COLO668 (cell line): ENCODE data around the gene CNN3.

Experiments
- DNase-seq: peaks from one replicate; lab custom pipeline; 2025; ENCODE audit not compliant: unreplicated experiment; lab: John Stamatoyannopoulos, UW

The CNN3 gene

DNA sequence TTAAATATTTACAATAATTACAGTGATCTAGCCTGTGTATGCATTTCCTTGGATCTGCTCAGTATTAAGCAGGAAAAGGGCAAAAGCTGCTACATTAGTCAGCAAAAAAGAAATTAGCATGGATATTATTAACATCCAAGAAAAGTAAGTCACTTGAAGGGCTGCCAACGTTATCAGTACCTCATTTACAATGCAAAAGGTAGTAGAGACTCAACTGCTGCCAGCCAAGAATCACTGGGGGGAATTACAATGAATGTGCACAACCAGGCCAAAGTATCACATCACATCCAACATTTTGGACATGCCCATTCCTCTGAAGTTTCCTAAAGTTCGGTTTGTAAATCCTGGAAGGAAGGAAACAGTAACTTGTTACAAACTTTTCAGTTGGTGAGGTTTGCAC is 1.9 kb downstream of the CNN3 start:
- no peak for DNase-seq

DNA sequence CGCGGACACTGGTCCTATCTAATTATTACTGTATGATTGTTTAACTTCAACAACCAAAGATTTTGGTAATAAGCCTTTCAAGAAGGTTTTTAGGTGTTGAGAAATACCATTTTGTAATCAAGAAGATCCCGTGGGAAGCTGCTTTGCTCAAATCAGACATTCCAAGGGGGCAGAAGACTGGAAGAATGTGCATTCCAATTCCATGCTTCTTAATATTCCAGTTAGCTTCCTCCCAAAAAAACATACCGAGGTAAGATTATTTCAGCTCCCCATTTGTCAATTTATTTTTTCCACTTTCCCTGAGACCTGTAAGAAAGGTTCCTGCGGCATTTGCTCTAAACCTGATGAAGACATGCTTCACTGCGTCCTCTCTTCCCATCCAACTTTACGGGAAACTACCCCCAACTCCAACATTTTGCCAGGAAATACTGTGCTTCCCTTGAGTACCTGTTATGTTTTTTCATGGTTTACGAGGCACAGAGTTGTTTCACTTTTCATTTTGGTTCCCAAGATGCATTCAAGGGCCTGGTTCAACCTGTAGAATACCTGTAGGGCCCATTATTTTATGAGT is 4.1 kb downstream of the CNN3 start:
- DNase-seq, result no peak

DNA sequence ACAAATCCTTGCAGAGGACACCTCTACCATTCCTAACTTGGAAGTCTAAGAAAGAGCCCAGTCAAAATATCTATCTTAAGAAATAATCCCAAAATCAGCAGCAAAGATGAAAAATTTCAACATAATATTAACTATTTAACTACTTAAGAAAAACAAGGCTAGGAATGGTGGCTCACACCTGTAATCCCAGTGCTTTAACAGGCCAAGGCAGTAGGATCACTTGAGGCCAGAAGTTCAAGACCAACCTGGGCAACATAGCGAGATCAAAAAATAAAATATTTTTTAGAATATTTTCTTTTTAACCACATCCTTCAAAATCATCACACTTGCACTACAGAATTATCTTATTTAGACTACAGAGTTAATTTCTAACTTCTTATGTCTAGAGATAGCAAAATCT is 4.9 kb downstream of the CNN3 start:
- DNase-seq, result no peak

DNA sequence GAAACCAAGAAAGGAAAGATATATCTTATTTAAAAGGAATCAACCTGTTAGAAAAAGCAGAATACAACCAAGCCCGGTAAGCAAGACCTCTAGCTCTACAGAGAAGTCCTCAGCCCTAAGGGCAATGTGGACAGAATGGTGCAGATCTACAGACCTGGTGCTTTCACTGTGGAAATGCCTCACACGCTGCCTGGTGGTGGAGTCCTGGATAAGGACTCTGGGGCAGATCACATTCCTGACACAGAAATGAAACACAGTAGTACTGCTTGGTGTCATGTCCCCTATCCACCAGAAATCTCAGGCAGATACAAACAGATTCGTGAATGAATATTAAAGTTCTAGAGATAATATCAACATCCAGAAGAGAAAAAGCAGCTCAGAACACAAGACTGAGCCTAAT is 6.8 kb downstream of the CNN3 start:
- DNase-seq, result no peak

DNA sequence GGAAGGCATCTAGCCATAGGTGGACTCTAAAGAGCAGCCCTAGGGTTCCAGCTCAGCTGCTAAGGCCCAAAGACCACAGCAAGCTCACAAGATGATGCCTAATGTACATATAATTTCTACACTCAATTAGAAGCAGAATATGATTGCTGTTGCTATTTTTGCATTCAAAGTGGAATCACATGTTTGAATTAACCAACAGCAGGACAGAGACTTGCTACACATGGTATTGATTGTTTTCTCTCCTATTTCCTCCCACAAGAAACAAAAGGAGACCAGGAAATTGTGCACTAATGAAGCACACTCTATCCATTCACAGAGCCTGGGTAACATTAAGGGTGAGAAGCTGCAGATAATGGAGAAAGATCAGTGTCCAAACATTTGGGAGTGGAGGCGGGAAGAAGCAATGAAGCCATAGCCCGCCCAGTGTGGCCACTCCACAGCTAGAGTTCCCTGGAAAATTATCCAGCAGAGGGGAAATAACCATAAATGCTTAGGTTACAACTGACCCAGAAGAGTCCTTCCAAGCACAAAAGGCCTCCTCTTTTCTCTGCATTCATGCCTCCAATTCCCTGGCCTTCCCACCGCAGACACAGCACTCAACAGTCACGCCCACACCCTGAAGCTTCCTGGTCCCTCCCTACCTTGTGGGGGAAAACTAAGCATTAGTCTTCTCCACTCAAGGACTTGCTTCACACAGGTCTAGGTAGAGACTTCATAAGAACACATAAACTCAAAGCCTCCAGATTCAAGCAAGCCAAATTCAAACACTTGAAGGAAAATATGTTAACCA is 7.5 kb downstream of the CNN3 start:
- DNase-seq, result no peak

DNA sequence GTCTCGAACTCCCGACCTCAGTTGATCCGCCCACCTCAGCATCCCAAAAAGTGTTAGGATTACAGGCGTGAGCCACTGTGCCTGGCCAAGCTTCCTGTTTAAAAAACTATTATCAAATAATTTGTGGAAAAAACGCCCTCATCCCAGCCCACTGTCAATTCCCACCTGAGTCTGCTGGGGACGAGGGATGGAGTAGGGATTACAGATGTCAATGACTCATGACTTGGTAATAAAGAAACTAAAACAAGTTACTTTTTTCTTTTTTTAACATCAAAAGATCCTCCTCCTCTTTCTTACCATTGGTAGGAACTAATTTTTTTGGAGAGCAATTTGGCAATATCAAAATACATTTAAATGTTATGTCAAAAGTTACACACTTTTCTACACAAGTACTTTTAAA is 9.7 kb downstream of the CNN3 start:
- no peak for DNase-seq

DNA sequence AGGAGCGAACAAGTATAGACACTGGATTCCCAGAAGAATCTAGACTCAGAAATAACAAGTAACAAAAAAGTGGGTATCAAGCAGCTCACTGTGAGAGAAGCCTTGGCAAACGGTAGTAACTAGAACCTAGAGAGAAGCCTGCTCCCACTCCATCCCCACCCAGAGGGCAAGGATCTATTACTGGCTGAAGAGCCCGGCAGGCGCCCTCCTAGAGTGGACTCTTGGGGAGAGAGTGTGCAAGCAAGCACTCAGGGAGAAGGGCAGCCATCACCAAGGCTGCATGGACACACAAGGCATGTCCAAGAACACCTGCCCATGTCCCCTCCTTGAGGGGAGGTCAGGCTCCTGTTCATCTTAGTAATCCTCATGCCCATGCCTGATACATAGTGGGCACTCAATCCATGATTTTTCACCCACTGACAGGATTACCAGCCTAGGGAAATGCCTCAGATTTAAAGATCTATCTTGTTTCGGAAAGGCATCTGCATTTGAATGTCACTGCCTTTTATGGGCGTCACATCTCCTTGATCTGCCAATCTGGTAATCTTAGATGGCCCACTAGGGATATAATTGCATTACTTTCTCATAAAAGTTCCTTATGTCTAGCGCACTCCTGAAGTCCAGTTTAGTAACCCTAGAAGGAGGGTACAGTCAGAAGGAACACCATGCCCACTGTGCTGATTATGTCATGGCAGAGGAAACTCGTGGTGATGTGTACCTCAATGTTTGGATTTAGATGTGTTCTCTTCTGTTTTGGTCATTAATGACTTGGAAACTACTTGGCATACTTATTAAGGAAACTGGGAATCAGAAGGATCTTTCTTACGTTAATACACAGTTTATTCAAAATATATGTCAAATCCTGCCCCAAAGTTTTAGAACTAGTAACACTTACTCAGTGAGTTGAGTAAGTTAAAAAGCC is 14.4 kb downstream of the CNN3 start:
- DNase-seq, result no peak

DNA sequence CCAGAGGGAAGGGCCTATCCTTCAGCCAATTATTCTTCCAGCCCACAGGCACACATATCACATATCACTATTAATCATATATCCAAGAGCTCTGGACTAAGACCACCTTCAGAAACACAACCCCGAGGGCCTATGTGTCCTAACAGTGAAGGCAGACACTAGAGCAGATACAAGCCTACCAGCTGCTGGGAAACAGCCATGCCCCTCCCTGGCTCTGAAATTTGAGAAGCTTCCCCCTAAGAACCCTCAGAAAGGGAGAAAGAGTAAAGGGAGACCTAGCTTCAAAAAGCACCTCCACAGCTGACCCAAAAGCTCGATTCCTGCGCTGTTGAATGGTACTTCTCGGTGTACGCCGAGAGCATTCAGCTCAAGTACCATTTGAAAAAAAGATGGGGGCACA is 17.4 kb downstream of the CNN3 start:
- no peak for DNase-seq

DNA sequence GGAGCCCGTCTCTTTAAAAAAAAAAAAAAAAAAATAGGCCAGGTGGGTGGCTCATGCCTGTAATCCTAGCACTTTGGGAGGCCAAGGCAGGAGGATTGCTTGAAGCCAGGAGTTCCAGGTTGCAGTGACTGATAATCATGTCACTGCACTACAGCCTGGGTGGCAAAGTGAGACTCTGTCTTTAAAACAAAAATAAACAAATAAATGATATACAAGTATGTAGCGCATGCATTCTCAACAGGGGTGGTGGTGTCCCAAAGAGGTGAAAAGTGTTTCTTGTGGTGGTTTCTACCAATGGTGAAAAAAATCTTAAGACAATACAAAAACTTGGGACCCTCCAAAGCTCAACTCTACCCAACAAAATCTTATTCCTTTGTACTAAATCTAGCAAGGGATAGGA is 17.9 kb downstream of the CNN3 start:
- DNase-seq, result no peak

DNA sequence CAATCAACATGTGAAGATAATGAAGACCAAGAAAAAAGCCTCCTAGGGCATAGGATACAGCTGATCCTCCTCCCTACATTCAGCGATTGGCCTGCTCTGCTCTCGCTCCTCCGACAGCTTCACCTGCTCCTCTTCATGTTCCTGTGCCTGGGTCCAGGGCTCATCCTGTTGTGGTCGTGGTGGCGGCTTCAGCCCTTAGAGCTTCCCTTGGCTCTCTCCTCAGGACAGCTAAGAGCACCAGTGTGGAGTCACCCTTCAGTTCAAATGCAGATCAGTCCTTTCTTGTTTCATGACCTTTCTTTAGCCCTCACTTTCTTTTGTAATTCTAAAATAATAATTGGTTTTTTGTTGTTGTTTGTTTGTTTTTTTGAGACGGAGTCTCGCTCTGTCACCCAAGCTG is 18.7 kb downstream of the CNN3 start:
- DNase-seq, result no peak

DNA sequence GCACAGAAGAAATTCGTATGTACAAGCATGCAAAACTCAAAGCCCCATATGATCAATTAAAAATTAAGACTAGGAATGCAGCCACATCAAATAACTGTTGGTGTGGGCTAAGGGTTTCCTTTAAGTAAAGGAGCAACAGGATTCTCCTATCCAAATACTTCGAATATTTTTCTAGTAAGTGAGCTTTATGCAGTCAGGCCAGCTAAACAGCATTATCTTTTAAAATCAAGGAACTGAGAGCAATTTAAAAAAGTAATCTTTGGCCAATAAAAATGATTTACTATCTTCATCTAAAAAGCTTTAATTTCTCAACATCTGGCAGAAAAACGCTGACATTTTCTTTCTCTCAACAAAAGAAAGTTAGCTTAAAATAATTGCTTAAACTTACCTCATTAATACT is 19.8 kb downstream of the CNN3 start:
- no peak for DNase-seq

DNA sequence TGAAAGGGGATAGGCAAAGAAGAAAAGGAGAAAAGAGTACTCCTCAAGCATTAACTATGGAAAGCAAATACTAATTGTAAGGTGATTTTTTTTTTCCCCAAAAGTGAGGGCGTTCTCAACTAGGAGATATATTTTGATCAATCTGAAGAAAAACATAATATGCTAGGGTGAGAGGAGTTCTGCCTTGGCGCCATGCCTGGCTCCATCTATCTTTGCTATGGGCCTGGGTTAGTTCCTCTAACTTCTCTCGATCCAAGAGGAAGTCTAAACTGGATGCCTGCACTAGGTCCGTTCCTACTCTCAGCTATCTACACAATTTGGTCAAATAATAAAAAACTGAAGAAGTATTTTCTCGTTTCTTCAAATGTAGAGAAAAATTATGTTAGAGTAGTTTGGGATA is 20.5 kb downstream of the CNN3 start:
- no peak for DNase-seq

DNA sequence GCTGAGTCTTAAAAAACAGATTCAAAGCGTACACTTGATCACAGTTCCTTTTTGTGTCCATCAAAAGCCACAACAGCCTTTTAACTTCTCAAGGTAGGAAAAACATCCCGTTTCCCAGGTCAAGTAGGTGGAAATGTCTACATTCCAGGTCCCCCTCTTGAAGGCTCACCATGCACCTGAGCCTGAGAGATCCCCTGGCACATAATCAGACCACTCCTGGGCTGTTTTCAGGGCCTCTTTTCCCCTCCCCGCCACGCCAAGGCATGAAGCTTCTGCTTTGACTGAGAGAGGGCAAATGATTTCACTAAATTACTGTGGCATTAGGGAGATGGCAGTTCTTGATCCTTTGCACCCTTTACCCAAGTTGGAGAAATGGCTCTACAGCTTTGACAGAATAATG is 21.7 kb downstream of the CNN3 start:
- DNase-seq, result no peak

DNA sequence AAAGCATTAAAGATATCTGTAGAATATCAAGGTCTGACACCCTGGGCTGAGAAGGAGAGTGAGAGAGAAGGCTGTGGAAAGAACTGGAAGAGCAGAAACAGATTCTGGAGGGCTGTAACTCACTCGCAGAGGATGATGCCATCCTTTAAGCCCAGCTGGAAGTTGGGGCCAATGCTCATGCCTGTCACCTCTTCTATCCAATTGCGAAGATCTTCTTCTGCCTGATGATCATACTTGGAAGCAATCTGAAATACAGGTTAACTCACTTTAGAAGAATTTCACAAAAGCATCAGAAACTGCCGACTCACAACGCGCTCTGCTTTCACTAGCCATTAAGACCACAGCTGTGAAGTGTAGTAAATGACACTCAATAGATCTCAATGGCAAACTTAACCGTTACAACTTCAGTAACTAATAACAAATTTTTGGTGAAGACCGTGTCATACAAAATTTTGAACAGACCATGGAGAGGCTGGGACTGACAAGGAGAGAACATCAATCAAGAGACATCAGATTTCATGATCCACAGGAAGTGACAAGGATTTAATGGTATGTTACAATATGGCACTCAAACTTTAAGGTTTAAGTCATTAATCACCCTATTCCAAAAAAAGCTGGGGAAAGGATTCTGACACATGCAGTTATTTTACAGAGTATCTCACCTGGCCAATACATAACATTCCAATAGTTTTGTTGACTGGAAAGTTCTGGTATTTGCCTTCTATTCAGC is 23.5 kb downstream of the CNN3 start:
- no peak for DNase-seq

DNA sequence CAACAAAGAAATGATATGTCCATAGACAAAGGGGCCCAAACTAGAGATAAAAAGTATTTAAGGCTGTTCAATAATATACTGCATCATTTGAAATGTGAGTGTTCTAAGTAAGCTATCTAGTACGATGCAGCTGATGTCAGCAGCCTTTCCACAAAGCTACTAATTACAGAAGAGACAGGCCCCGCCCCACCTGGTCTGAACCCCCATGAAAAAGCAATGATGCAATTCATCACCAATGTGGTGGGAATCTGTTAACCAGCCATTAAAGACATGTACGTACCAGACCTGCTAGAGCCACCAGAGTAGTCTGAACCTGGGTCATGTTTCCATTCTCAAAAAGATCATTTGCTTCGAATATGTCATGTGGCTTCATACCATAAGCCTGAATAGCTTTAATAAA is 25.1 kb downstream of the CNN3 start:
- DNase-seq, result no peak

DNA sequence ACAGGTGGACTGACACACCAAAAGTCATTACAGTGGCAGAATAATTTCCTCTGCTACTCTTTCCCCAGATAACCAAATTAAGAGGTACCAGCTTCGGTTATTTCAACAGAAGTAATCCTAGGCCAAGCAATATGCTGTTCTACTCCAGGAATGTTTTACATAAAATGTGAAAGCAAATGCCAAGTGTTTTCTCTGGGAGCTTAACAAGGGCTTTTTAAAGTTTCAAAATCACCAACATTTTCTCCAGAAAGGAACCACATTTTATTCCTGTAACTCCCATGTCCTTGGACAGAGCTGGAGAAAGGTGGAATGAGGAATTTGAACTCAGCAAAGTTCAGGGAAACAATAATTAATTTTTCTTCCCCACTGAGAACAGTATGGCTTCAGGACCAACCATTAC is 27.2 kb downstream of the CNN3 start:
- no peak for DNase-seq

DNA sequence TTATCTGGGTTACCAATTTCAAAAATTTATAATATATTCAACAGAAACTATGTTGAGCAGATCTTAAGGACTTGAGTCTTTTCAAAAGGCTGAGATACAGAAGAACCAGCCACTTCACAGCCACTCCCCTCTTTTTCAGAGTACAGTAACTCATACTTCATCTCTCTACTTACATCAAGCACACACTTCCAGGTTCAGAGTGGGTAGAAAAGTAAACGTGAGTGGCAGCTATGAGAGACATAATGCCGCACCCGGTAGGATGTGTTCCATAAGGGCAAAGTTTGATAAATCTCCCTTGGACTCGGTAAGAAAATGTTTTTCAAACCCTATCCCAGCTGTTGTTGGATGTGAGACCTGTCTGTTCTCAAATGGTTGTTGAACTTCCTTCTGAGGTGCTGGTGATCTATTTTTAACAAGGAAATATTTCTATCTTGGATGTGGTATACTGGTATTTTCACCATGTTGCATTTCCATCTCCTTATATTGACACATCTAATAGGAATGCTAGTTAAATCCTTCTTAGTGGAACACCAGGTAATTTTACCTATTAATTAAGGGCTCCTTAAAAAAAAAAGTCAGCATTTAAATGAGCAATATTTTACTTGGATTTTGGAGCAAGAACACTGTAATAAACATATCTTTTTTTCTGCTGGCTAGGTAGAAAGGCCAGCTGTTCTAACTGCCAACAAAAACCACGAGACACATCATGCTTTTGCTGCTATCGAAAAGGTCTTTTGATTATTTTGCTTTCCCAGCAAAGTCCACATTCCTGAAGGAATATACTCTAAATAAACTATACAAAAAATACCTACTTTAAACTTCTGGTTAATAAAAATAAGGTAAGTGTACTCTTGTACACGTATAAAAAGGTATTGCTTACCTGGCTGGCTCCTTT is 28.2 kb downstream of the CNN3 start:
- DNase-seq, result no peak

DNA sequence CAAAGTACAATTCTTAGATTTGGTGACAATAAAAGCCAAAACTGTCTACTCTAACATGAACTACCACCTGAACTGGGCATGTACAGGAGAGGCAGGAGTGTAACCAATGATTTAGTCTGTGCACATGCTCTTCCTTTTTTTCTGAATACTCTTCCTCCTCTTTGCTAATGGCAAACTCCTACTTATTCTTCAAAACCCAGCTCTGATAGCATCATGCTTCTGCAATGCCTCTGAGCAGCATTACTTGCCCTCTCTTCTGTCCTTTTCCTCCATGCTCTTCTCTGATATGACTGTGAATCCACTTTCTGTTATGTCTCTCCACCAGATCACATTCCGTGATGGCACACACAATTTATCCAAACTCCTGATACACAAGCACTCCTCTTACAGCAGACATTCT is 31.4 kb downstream of the CNN3 start:
- no peak for DNase-seq

DNA sequence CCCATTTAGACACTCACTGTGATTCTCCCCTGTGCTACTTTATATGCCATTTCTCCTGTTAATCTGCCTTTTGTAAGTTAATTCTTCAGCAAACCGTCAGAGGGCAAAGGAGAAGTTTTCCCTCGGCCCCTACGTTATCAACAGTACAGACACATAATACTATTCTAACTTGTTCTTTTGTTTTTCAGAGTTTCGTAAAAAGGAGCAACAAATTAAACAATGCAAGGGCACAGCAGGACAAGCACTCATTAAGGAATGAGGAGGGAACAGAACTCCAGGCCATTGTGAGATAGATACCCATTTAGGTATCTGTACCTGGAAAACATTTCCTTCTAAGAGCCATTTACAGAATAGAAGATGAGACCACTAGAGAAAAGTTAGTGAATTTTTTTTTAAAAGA is 32.3 kb downstream of the CNN3 start:
- DNase-seq, result no peak

DNA sequence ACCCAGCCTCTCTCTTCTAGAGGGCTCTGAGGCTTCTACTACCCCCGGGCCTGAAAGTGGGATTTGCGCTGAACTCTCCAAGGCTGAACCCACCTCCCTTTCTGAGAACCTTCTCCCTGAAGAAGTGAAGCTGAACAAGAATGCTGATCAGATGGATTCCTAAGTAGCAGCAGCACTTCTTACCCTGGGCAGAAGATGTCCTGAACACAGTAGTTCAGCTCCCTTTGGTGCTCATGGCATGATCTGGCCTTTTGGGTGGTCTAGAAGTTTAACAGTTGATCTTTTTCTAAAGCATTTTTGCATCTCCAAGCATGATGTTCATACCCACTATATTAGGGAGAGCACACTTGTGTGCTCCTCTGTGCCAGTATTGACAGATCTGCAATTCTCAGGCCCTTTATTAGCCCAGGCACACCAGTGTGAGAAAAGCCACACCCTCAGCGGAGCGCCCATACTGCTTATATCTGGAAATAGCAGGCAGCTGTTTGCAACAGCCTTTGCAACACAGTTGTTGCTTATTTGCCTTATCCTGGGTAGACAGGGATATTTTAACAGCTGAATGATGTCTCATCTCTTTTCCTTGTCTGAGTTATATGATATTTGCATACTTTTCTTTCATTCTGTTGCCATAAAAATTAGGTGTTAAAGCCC is 34.2 kb downstream of the CNN3 start:
- no peak for DNase-seq
